BJ (cell line): ENCODE results near the gene CCDC141. TPM values are rescaled to one million over a fixed set of nuclear protein-coding genes. Genes with fewer than 3 reads are reported as not detected.
A peak's percentile ranks its signal among the peaks of the same experiment; 100 is the strongest.

Experiments
- CTCF ChIA-PET: fragments of 350-600 bp; formaldehyde crosslinking; extraction: SDS; loops from one replicate; lab custom pipeline; 2021; ENCODE audit warnings: antibody characterized with exemption, inconsistent platforms; lab: Yijun Ruan, JAX
- POLR2A ChIA-PET: fragments of 300-600 bp; sonication (Branson Sonifier 250); formaldehyde crosslinking; extraction: SDS; loops from one replicate; lab custom pipeline; 2021; ENCODE audit warnings: antibody characterized with exemption; lab: Charles Lee
- DNase-seq: peaks from one replicate; pipeline ENCODE4 v3.0.0-alpha.2; 2011; ENCODE audit warnings: low read depth
- H3K27me3 ChIP-seq: 2 replicates; pipeline ENCODE4 v1.6.0; 2011; ENCODE audit warnings: low read length; ENCODE audit not compliant: control insufficient read depth, insufficient read depth
- H3K36me3 ChIP-seq: 2 replicates; pipeline ENCODE4 v1.5.1; 2011; ENCODE audit warnings: low read length; ENCODE audit not compliant: control insufficient read depth, insufficient read depth
- H3K4me3 ChIP-seq: 2 replicates; pipeline ENCODE4 v1.5.1; 2011; ENCODE audit warnings: low read depth, mild to moderate bottlenecking, control low read depth, low read length
- polyA plus RNA-seq: library from polyadenylated mRNA; depleted of rRNA; stranded (reverse); fragments of >200 nt; gene quantifications from 2 replicates; pipeline ENCODE4 v1.2.3, GENCODE V29; 2011
- TF ChIP-seq, protein P1 (sequence below): IDR thresholded peaks from 2 replicates; pipeline ENCODE4 v1.5.1; 2011; ENCODE audit warnings: low read depth, mild to moderate bottlenecking, control low read depth, inconsistent platforms, low read length, moderate library complexity; ENCODE audit not compliant: insufficient read depth

The CCDC141 gene
- polyA plus RNA-seq, 1 experiment = not detected

DNA sequence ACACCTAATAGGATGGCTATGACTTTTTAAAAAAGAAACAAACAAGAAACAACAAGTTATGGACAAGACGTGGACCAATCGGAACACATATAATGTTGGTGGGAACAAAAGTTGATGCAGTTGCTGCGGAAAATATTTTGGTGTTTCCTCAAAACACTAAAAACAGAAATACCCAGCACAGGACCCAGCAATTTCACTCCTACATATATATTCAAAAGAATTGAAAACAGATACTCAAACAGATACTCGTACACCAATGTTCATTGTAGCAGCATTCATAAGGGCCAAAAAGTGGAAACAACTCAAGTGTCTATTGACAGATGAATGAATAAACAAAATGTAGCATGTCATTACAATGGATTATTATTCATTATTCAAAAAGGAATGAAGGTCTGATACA, 12.1 kb downstream of the CCDC141 start:
- ChIA-PET POLR2A (no interaction called here), CTCF (no interaction called here)
- H3K36me3 ChIP-seq = no peaks in the 10 kb centered on the region
- H3K4me3 ChIP-seq = no peak overlapping the region
- no peak for DNase-seq
- no peaks in the 10 kb centered on the region for H3K27me3 ChIP-seq
- TF ChIP-seq, protein P1, sequence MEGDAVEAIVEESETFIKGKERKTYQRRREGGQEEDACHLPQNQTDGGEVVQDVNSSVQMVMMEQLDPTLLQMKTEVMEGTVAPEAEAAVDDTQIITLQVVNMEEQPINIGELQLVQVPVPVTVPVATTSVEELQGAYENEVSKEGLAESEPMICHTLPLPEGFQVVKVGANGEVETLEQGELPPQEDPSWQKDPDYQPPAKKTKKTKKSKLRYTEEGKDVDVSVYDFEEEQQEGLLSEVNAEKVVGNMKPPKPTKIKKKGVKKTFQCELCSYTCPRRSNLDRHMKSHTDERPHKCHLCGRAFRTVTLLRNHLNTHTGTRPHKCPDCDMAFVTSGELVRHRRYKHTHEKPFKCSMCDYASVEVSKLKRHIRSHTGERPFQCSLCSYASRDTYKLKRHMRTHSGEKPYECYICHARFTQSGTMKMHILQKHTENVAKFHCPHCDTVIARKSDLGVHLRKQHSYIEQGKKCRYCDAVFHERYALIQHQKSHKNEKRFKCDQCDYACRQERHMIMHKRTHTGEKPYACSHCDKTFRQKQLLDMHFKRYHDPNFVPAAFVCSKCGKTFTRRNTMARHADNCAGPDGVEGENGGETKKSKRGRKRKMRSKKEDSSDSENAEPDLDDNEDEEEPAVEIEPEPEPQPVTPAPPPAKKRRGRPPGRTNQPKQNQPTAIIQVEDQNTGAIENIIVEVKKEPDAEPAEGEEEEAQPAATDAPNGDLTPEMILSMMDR = no peak

DNA sequence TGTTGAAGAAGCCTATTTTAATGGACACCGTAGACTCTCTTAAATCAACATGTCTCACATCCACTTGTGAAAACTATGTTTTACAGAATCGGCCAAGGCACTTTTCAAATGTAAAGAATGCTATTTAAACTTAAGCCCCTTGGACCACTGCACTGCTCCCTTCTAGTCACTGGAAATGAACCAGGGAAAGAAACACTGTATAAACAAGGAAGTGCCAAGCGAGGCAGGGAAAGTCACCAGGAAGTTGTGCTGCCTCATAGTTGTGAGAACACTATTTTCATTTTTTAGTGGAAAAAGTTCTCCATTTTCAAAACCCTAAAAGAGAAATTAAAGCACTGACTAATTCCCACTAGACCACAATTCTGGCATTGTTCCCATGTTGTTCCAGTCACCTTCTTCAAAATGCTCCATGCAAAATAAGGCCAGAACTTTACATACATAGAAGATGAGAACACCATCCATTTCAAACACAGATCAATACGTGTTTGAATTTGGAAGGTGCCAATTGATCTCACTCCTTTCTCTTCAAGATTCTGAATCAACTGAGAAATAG, 13.5 kb downstream of the CCDC141 start:
- no peaks in the 10 kb centered on the region for H3K36me3 ChIP-seq
- POLR2A ChIA-PET = no interaction called here
- TF ChIP-seq, protein P1 = no peak
- CTCF ChIA-PET = no interaction called here
- H3K4me3 ChIP-seq = no peak overlapping the region
- DNase-seq = no peak
- H3K27me3 ChIP-seq = no peaks in the 10 kb centered on the region

DNA sequence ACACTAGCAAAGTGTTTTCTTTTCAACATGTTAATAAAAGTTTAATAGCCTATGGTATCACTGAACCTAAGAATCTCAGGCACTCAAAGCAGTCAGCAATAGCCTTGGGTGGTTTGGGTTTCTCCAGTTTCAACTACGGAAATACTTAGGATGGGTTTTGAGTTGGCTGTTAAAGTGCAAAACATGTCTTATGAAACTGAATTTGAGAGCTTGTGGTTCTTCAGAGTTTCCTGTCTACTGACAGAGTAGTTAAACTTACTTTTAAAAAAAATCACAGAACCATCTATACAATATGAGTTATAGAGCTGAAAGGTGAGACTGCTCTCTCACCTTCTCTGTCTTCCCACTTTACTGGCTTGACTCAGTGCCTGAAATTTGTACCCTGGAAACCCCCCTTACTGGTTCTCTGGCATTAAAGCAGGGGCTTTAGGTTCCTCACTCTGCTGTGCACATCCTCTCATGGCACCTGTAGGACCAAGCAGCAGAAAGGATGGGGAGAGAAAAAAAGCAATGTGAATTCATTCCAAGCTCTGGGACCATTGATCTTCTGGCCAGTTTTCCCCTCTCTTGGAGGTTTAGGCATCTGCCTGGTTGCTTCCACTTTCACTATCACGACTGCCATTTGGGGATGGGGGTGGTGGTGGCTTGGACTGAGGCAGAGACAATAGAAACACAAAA, 18.1 kb downstream of the CCDC141 start:
- ChIA-PET POLR2A (no interaction called here), CTCF (no interaction called here)
- H3K27me3 ChIP-seq = no peaks in the 10 kb centered on the region
- TF ChIP-seq, protein P1 = no peak
- H3K36me3 ChIP-seq = no peaks in the 10 kb centered on the region
- peak; percentile 84 for DNase-seq
- H3K4me3 ChIP-seq = peak overlapping the region; percentile 16; the same call in 1 of the 2 replicates

DNA sequence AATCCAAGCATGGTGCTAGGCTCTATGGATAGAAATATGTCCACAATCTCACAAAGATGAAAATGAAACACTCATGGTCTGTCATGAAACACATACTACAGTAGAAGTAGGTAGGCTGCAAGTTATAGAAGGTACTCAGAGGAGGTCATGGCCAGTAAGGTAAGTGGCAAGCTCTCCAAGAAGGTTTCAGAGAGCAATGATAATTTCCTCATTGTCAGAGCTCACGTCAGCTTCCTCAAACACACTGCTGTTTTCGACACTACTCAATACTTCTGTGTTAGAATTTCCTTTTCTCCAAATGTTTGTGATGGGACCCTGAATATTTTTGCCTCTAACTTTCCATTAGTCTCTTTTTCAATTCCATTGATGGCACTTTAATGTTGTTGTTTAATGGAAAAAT, 25.5 kb downstream of the CCDC141 start:
- POLR2A ChIA-PET = no interaction called here
- Histone ChIP-seq H3K36me3 (no peaks in the 10 kb centered on the region), H3K4me3 (no peak overlapping the region), H3K27me3 (no peaks in the 10 kb centered on the region)
- CTCF ChIA-PET = no interaction called here
- TF ChIP-seq, protein P1 = no peak
- no peak for DNase-seq

DNA sequence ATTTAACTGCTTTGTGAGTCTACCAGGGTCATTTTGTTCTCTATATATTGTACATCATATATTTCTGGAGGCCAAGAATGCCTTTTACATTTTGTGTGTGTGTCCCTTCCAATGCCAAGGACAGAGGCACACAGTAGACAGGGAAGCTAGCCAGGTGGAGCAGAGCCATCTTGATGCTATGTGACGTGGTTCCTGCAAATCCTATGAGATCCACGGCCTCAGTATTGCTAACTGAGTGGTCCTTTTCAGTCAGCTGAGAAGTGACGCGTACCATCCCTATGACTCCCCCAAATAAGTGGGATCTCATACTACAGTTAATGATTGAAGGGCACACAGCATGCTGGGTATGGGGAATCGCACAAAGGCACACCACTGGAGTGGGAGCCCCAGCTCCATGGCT, 27.3 kb downstream of the CCDC141 start:
- Histone ChIP-seq H3K27me3 (no peaks in the 10 kb centered on the region), H3K36me3 (no peaks in the 10 kb centered on the region), H3K4me3 (no peak overlapping the region)
- CTCF ChIA-PET = no interaction called here
- DNase-seq = no peak
- POLR2A ChIA-PET = no interaction called here
- TF ChIP-seq, protein P1 = no peak
